A172 (cell line): ENCODE measurements around the gene SNRPB. TPM values are rescaled to one million over a fixed set of nuclear protein-coding genes. Genes with fewer than 3 reads are reported as not detected.

Experiments used
- DNase-seq: peaks from one replicate; pipeline ENCODE4 v3.0.0-alpha.2; 2015; ENCODE audit warnings: low spot score
- total RNA-seq: library from RNA; depleted of rRNA; stranded (reverse); fragments of >200 nt; shearing (Covaris generic); gene quantifications from 2 replicates; pipeline ENCODE4 v1.2.3, GENCODE V29; 2014; rRNA removed

SNRPB gene
- total RNA-seq, 1 experiment from 2014 or later, result 787 TPM

GRCh38 chr20:2429051-2429450 is 41.5 kb downstream of the SNRPB start:
- DNase-seq, result no peak

GRCh38 chr20:2421247-2421646 is 49.3 kb downstream of the SNRPB start:
- DNase-seq, result no peak

- DNase-seq, result no peak
Observed at GRCh38 chr20:2420510-2420909, 50.1 kb downstream of the SNRPB start.

GRCh38 chr20:2418388-2418787 is 52.2 kb downstream of the SNRPB start:
- no peak for DNase-seq

- DNase-seq, result no peak
Observed at GRCh38 chr20:2417213-2417541, 53.4 kb downstream of the SNRPB start.

GRCh38 chr20:2416541-2417212 is 53.9 kb downstream of the SNRPB start:
- DNase-seq, result no peak

Other genes with a start within 250 kb of the SNRPB start
- 0.53 TPM in 1 of 2 replicates, not detected in the other for gene TGM3, start 174.8 kb downstream of the SNRPB start, total RNA-seq
- gene TGM6, start 89.9 kb downstream of the SNRPB start, total RNA-seq, result not detected in 2 replicates
- 8.5 and 9.5 TPM in 2 replicates for gene ZNF343, start 38.1 kb upstream of the SNRPB start, total RNA-seq
- gene TMC2, start 65.8 kb upstream of the SNRPB start, total RNA-seq, result not detected in 2 replicates
- gene NOP56, start 181.8 kb upstream of the SNRPB start, total RNA-seq, result 210 and 227 TPM in 2 replicates
- gene IDH3B, start 193.4 kb upstream of the SNRPB start, total RNA-seq, result 258 and 260 TPM in 2 replicates
- gene EBF4, start 222.0 kb upstream of the SNRPB start, total RNA-seq, result 5.2 and 7.2 TPM in 2 replicates